GM21526 (cell line): Measurements from ENCODE around the gene SAMD3.
"Not testable (repeated sequence)": the region's sequence is repeated elsewhere in the genome, so short reads cannot be mapped to it uniquely, and the experiment has no call there.

Source experiments
- ATAC-seq: cut with Tn5 transposase; IDR thresholded peaks from one replicate; pipeline ENCODE4 v1.9.1; 2021; ENCODE audit warnings: moderate library complexity; ENCODE audit not compliant: unreplicated experiment, low FRiP score

Gene SAMD3

DNA sequence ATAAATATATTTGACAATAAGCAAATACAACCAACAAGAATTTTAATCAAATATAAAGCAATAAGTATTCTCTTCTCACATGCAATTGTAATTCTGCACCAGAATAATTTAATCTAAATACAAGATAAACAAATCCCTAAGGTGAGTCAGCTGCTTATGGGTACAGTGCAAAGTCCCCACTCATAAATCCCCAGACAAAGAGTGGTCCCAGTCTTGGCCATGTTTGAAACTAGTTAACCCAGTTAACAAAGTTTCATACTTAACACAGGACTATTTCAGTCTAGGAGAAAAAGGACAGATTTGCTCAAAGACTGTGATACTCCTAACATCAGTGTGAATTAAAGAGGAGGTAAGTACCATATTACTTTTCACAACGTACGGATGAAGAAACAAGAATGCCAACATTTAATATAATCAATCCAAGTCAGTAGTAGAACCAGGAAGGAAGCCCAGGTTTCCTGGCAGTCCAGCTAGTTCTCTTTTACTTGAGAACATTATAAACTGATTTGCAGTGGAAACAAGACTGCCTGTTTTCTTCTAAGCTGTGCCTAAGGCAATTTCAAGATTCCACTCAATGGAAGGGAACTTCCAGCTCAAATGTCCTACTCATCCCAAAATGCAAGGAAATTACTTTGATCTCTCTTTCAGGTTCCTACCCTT, 10.4 kb downstream of the SAMD3 start:
- no peak for ATAC-seq

DNA sequence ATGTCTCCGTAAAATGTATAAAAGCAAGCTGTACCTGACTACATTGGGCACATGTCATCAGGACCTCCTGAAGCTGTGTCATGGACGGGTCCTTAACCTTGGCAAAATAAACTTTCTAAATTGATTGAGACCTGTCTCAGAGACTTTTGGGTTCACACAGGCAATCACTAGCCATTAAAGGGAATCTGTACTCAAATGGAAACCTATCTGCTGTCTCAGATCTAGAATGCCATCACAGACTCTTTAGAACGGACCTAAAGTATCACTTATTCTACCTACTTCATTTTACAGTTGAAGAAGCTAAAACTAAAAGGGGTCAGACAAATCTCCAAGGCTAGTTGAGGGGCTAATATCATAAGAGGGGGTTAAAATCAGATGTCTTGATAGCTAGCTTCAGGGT, 11.1 kb downstream of the SAMD3 start:
- ATAC-seq: no peak

DNA sequence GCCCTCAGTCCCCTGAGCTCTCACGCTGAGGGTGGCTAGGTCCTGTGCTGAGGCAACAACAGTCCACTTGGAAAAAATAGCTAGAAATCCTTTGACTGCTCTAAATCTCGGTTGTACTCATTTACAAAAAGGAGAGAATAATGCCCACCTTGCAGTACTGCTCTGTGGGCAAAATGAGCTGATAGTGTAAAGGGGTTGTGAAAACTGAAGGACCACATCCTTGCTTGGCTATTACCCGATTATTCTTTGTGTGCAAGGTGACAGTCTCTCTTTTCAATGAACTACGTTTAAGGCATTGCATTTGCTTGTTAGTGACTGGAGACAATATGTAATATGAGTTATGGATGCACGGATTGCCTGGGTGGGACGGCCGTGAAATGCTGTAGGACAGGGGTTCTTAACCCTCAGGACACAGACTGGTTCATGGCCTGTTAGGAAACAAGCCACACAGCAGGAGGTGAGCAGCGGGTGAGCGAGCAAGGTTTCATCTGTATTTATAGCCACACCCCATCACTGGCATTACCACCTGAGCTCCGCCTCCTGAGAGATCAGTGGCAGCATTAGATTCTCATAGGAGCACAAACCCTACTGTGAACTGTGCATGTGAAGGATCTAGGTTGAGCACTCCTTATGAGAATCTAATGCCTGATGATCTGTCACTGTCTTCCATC, 14.6 kb downstream of the SAMD3 start:
- no peak for ATAC-seq

DNA sequence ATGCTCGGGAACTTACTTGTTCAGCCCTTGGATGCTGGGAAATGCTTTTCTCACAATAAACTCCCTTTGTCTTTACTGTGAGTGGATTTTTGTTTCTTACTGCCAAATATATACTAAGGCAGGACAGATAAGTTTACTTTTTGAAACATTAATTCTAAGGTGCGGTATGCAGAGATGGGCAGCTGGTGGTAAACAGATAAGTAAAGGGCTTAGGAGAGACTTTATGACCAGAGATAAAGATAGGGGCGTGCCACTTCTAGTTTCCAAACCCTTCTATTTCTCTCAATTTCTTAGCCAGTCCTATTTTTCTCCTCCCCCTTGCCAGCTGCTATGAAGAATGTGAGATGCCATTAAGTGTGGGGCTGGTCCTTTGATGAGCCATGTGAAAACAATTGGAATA, 16.3 kb downstream of the SAMD3 start:
- no peak for ATAC-seq

DNA sequence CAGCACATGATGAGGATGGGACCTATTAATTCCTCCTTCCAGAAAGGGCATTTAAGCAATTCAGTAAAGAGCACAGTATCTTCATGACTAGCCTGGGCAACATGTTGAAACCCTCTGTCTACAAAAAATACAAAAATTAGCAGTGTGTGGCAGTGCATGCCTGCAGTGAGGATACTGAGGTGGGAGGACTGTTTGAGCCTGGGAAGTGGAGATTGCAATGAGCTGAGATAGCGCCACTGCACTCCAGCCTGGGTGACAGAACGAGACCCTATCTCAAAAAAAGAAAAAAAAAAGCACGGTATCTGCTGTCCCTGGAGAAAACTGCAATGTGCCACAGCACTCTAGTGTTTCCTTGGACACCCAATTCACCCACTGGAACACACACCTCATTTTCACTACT, 18.4 kb downstream of the SAMD3 start:
- ATAC-seq: no peak

DNA sequence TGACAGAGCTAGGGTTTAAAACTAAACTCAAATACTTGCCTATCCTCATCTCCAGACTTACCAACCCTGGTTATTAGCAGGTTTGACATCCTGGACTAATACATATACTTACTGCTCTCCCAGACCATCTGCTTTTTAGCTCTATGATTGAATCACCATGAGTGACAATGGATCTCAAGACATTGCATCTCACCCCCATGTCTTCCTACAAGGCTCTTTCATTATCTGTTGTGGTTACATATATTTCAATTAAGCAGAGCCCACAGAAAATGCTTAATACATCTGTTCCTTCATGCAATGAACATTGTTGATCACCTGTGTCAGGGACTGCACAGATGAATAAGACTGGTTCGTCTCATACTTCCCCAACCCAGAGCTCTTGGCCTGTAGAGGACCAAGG, 19.4 kb downstream of the SAMD3 start:
- no peak for ATAC-seq

DNA sequence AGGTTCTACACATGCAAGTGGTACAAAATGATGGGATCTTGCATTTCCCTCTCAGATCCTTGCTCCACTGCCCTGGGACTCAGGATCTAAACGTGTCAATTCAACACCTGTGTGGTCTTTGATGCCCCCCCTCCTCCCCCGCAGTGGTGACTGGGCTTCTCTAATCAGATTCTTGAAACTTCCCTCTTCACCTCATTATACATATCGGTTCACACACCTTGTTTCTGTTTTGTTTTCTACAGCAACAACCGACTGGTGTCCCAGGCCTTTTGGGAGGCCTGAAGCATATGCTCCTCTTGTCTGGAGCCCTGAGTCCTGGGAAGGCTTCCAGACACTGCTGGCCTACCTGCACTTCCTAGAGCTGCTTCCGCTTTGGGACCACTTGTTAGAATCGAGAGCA, 20.0 kb downstream of the SAMD3 start:
- ATAC-seq: peak; percentile 75

DNA sequence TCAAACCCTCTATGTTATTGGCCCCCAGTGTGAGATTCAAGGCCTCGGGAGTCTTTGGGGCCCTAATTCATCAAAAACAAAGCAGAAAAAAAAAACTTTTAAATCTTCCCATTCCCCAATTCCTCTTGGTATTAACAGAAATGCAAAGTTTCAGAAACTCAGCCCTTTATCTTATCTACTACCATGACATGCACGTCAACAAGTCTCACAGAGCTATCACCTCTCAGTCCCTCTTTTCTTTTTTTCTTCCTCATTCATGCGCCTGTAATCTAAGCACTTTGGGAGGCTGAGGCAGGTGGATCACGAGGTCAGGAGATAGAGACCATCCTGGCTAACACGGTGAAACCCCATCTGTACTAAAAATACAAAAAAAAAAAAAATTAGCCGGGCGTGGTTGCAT, 22.7 kb downstream of the SAMD3 start:
- no peak for ATAC-seq

DNA sequence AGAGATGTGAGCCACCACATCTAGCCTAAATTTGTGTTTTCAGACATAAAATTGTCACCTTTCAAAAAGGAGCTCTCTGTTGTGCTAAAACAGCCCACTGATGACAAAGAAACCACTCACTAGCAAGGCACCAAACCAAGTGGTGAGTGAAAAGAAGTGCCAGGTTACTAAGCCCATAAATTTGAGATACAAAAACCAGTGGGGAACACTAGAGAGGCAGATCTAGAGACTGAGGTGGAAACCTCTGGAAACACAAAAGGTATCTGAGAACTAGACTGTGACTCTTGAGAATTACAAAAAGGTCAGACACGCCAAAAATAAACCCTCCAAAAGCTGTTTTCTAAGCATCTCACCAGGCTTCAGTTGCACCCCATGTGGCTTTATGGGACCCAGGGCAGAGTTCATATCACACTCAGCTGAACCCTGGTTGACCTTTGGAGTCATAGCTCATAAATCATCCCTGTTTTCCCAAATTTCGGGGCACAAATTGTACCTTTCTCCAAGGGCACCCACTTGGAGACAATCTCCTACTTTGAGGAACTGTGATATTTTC, 24.2 kb downstream of the SAMD3 start:
- ATAC-seq: no peak

DNA sequence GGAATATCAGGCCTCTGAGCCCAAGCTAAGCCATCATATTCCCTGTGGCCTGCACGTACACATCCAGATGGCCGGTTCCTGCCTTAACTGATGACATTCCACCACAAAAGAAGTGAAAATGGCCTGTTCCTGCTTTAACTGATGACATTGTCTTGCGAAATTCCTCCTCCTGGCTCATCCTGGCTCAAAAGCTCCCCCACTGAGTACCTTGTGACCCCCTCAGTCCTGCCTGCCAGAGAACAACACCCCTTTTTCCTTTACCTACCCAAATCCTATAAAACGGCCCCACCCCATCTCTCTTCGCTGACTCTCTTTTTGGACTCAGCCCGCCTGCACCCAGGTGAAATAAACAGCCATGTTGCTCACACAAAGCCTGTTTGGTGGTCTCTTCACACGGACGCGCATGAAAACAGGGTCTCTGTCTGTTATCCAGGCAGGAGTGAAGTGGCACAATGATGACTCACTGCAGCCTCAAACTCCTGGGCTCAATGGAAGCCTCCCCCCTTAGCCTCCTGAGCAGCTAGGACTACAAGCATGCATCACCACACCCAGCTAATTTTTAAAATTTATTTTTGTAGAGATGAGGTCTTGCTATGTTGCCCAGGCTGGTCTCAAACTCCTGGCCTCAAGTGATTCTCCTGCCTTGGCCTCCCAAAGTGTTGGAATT, 24.8 kb downstream of the SAMD3 start:
- not testable (repeated sequence) for ATAC-seq

DNA sequence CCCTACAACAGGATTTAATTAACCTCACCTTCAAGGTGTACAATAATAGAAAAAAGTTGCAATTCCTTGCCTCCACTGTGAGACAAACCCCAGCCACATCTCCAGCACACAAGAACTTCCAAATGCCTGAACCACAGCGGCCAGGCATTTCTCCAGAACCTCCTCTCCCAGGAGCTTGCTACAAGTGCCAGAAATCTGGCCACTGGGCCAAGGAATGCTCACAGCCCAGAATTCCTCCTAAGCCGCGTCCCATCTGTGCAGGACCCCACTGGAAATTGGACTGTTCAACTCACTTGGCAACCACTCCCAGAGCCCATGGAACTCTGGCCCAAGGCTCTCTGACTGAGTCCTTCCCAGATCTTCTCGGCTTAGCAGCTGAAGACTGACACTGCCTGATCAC, 28.3 kb downstream of the SAMD3 start:
- not testable (repeated sequence) for ATAC-seq

DNA sequence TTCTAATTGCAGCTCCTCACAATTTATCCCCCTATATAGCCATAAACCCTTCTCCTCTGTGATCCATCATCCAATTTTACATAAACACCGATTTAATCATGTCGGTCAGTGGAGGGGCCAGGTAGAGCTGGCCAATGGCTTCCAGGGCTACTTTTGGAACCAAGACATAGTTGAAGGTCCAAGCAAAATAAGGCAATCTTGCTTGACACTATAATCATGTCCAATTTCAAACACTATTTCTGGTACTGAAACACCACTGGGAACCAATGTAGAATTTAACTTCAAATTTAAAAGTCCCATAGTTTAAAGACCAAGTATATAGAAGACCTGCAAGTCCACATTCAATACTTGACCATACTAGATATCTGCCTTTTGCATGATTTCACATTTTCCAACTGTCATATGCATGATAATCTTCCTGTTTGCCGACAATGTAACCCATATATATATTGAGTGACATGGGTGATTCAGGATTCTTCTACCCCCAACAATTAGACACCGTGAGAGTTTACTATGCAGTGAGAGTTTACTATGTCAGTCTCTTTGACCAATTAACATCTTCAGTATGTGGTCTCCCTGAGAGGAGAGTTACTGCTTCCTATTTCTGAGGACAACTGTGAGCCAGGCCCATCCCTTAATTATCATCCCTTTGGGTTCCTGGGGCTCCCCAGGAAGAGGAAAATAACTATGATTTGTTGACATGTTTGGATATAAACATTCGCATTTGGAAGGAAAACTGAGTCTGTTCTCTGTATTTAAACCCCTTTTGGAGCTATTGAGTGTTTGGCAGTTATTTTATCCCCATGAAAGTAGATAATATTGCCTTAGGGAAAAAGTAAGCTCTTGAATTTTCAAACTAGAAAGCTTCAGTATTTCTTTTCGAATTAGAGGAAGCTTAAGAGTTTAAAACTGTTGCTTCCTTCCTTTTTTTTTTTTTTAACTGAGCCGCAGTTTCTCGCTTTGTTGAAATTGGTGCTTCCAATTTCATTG, 31.8 kb downstream of the SAMD3 start:
- no peak for ATAC-seq

DNA sequence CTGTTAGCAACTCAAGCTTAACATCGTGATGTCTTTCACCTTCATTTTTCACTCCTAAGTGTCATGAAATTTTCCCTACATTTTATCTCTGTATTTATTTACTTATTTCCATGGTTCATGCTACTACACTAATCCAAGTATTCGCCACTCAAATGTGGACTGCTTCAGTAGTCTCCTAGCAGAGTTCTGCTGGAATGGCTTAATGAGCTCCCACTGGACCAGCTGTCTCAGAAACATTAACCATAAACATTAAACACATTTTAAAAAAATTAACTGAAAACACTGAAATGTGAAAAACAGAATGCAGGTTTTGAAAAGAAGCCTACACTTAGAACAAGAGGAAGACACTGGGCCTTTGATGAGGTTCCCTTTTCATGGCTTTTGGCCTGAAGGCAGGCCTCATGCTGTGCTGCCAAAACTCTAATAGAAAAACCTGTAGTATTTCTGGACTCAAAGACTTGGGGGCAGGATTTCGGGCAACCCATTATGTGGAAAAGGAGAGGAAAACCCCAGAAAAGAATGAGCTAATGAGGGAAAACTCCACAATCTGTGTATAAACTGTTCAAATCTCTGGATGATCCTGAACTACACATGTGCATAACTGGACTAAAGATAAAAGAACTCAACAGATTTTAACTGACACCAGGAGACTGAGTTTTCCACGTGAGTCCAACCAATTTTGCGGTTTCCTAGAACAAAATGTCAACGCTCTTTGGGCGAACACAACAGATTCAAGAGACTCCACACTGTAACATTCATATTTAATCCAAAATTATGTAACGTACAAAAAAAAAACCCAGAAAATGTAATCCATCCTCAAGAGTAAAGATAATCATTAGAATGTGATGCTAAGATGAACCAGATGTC, 33.0 kb downstream of the SAMD3 start:
- ATAC-seq: no peak

DNA sequence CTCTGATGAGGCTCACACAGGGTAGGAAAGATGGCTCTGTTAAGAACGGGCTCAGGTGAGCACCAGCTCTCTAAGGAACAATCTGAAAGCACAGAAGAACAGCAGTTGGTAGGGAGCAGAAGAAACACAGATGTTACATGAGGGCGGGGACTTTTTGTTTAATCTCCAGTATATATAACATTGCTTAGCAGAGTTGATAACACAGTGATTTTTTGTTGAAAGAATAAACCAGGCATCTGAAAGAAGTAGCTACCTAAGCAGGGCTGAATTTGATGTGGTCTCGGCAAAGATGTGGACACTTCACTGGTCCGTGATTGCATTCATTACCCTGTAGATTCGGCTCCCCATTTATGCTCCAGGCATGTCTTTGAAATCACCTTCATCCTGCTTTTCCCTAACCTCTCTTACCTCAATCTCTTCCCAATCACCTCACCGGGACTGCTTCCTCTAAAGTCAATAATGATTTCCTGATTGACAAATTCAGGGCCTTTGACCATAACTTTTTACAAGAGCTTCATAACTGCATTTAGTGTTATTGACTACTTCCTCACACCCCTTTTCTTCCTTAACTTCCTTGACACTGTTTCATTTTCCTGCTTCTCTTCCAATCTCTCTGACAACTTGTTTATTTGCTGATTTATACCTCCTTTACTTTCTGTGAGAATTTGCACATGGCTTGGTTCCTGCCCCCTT, 34.4 kb downstream of the SAMD3 start:
- no peak for ATAC-seq

DNA sequence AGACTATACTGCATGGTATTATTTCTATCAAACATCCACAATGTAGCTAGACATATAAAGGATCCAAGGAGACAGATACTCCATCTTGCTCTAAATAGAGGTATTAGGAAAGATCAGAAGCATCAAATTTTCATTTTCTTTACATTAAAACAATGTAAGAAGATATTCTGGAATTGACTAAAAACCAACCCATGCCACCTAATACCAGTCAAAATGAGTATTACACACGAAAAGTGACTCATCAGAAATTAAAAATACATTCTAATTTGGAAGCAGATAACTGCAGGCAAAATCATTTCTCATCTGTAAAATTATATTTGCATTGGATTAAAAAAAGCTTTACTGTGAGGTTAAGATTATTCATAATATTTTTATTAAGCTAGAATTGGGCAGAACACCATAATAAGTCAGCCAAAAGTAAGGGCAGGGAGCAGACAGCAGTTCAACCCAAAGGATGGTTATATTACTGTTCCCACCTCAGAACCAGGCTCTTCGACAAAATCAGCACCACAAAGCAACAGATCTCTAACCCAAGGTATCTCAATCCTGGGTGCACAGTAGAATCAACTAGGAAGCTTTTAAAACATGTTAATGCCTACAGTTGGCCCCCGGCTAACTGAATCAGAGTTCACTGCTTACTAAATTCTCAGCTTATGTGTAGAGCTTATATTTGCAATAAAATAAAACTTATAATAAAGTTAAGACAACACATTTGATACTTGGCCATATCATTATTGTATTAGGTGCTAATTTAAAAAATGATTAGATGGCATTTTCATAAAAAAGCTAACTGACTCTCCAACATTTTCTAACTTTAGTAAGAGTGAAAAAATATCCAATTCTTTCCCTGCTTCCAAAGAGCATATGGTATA, 35.2 kb downstream of the SAMD3 start:
- no peak for ATAC-seq

DNA sequence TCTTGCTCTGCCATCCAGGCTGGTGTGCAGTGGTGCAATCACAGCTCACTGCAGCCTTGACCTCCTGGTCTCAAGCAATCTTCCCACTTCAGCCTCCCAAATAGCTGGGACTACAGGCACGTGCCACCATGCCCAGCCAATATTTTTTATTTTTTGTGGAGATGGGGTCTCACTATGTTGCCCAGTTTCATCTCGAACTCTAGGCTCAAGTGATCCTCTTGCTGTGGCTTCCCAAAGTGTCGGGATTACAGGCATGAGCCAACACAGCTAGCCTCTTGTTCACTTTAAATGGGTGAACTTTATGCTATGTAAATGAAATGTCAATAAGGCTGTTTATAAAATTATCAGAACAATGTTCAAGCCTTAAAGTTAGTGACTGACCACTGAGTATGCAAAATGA, 37.1 kb downstream of the SAMD3 start:
- no peak for ATAC-seq

DNA sequence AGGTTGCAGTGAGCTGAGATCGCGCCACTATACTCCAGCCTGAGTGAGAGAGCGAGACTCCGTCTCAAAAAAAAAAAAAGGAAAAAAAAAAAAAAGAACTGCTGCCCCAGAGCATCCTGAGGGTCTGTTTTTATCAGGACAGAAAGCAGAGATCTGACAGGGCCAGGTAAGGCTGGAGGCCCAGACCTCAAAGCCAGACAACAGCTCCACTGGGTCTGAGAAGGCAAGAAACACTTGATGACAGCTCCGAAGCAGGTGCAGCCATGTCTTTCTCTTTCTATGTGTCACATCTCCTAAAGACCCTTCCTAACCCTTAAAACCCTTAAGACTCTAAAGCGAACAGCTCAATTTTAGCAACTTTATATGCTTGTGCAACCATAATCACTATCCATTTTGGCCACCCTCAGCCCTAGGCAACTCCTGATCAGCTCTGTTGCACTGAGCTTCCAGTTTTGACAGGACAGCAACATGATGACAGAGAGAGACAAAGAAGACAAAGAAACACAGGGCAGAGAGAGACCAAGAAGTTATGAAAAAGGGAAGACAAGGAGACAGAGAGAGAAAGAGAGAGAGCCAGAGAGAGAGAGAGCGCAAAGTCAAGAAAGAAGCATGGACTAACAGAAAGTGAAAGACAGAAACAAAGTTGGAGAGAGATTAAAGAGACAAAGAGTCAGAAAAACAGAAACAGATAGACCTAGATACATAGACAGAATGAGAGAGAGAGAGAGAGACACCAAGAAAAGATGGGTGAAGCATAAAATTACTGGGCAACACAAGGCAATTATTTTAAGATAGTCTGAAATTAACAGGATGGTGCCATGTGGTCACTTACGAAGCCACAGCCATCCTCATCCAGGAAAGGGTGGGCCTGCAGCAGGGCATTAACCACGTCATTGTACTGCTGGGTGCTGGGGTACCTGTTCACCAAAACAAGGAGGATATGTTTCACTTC, 39.2 kb downstream of the SAMD3 start:
- no peak for ATAC-seq
